Testis (tissue), 3 donors: ENCODE results near the gene COL9A3. TPM values are rescaled to one million over a fixed set of nuclear protein-coding genes. Genes with fewer than 3 reads are reported as not detected.

Experiments used
- DNase-seq: peaks from one replicate; pipeline ENCODE4 v3.0.0-alpha.2; 2019
- H3K27ac ChIP-seq, 2 donors: fragments of 200-600 bp; sonication (generic); one replicate each; pipeline ENCODE4 v1.5.1; 2019
- H3K27me3 ChIP-seq: fragments of 200-600 bp; sonication (generic); one replicate; pipeline ENCODE4 v1.5.1; 2019
- H3K36me3 ChIP-seq: fragments of 200-600 bp; sonication (generic); one replicate; pipeline ENCODE4 v1.5.1; 2017; ENCODE audit warnings: low read depth; ENCODE audit errors: missing control alignments
- H3K4me1 ChIP-seq: fragments of 200-600 bp; sonication (generic); one replicate; pipeline ENCODE4 v1.5.1; 2019
- H3K4me3 ChIP-seq, 2 donors: fragments of 200-600 bp; sonication (generic); one replicate each; pipeline ENCODE4 v1.5.1; 2017 to 2019
- H3K9me3 ChIP-seq: fragments of 200-600 bp; sonication (generic); one replicate; pipeline ENCODE4 v1.5.1; 2017
- CTCF ChIP-seq, 3 experiments: fragments of 450-650 bp in 2 of 3; fragments of 200-600 bp in 1 of 3; sonication (generic) in 1 of 3; IDR thresholded peaks; one replicate each; pipeline ENCODE4 v1.5.1; 2016 to 2019; ENCODE audit warnings: antibody characterized with exemption in 3 of 3, mild to moderate bottlenecking in 2 of 3, moderate library complexity in 1 of 3
- POLR2A ChIP-seq: fragments of 450-650 bp; IDR thresholded peaks from one replicate; pipeline ENCODE4 v1.6.1; 2017; ENCODE audit warnings: antibody characterized with exemption, mild to moderate bottlenecking, moderate library complexity
- WGBS, 2 donors: methylation state at CpG; one replicate each; pipeline ENCODE4 v1.1.5; 2018; 5-methylcytosine and 5-hydroxymethylcytosine counted together
- intact Hi-C: fragments of 100-400 bp; cut with DNase I; formaldehyde crosslinking; loops from one replicate; pipeline ENCODE4 v1.15.1; 2023; ENCODE audit warnings: low total_unique reads
- polyA plus RNA-seq: library from polyadenylated mRNA; stranded (reverse); fragments of 350-450 nt; fragmentation: Illumina TruSeq; extraction: RNeasy Lipid Tissue Mini Kit (QIAGEN cat#74804); gene quantifications from one replicate; pipeline ENCODE4 v1.2.3, GENCODE V29; 2014; ENCODE audit warnings: low read depth, low replicate concordance; ENCODE audit not compliant: insufficient read depth
- total RNA-seq, 2 donors: library from RNA; depleted of rRNA; stranded (reverse); fragments of >200 nt; gene quantifications; one replicate each; pipeline ENCODE4 v1.2.3, GENCODE V29; 2016

COL9A3 gene
- total and polyA plus RNA-seq, 3 donors from 2014 or later: 19.1 to 50.6 (median 21.3) TPM

DNA sequence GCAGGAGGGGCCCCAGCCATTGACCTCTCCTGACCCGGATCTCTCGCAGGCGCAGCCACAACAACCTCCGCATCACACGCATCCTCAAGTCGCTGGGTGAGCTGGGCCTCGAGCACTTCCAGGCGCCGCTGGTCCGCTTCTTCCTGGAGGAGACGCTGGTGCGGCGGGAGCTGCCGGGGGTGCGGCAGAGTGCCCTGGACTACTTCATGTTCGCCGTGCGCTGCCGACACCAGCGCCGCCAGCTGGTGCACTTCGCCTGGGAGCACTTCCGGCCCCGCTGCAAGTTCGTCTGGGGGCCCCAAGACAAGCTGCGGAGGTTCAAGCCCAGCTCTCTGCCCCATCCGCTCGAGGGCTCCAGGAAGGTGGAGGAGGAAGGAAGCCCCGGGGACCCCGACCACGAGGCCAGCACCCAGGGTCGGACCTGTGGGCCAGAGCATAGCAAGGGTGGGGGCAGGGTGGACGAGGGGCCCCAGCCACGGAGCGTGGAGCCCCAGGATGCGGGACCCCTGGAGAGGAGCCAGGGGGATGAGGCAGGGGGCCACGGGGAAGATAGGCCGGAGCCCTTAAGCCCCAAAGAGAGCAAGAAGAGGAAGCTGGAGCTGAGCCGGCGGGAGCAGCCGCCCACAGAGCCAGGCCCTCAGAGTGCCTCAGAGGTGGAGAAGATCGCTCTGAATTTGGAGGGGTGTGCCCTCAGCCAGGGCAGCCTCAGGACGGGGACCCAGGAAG is 4.5 kb upstream of the COL9A3 start:
- no peak for DNase-seq
- 87 to 88% methylated on average over 16 to 43 of the region's 43 CpGs for WGBS, 2 donors
- TF ChIP-seq POLR2A: no peak
- TF ChIP-seq CTCF (IDR thresholded peaks at IDR 0.05): no peak
- intact Hi-C loops: loop anchor here (10.0 kb wide), 1 partner anchor 148 kb away; no protein-coding TSS in a partner anchor
- H3K4me3 ChIP-seq: no peak overlapping the region
- H3K36me3 ChIP-seq: no peaks in the 10 kb centered on the region
- H3K27me3 ChIP-seq: no peaks in the 10 kb centered on the region
- peaks cover 14% of the 10 kb centered on the region for H3K4me1 ChIP-seq
- no peak overlapping the region for H3K27ac ChIP-seq
- no peaks in the 10 kb centered on the region for H3K9me3 ChIP-seq

GRCh38 chr20:62812907-62813200 is 4.0 kb upstream of the COL9A3 start:
- H3K9me3 ChIP-seq: no peaks in the 10 kb centered on the region
- H3K4me3 ChIP-seq: no peak overlapping the region
- no peak for DNase-seq
- intact Hi-C loops: loop anchor here (10.0 kb wide), 1 partner anchor 148 kb away; no protein-coding TSS in a partner anchor
- no peaks in the 10 kb centered on the region for H3K27me3 ChIP-seq
- 87 to 97% methylated on average over 7 to 8 of the region's 11 CpGs for WGBS, 2 donors
- TF ChIP-seq CTCF (IDR thresholded peaks at IDR 0.05): no peak
- no peak for TF ChIP-seq POLR2A
- H3K4me1 ChIP-seq: peaks cover 16% of the 10 kb centered on the region
- no peak overlapping the region for H3K27ac ChIP-seq
- H3K36me3 ChIP-seq: no peaks in the 10 kb centered on the region

DNA sequence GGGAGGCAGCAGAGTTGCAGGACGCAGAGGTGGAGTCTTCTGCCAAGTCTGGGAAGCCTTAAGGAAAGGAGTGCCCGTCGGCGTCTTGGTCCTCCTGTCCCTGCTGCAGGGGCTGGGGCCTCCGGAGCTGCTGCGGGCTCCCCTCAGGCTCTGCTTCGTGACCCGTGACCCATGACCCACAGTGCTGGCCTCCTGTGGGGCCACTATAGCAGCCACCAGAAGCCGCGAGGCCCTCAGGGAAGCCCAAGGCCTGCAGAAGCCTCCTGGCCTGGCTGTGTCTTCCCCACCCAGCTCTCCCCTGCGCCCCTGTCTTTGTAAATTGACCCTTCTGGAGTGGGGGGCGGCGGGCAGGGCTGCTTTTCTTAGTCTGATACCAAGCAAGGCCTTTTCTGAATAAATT is 3.3 kb upstream of the COL9A3 start:
- H3K27ac ChIP-seq: no peak overlapping the region

GRCh38 chr20:62814060-62814708 is 2.7 kb upstream of the COL9A3 start:
- Histone ChIP-seq H3K27me3 (no peaks in the 10 kb centered on the region), H3K36me3 (no peaks in the 10 kb centered on the region)
- intact Hi-C loops: loop anchor here (10.0 kb wide), 1 partner anchor 149 kb away; no protein-coding TSS in a partner anchor

More for the DNA sequence above, 3.3 kb upstream of the COL9A3 start:
- Histone ChIP-seq H3K4me3 (no peak overlapping the region), H3K4me1 (peaks cover 23% of the 10 kb centered on the region), H3K27me3 (no peaks in the 10 kb centered on the region), H3K9me3 (no peaks in the 10 kb centered on the region), H3K36me3 (no peaks in the 10 kb centered on the region)
- intact Hi-C loops: loop anchor here (10.0 kb wide), 1 partner anchor 149 kb away; no protein-coding TSS in a partner anchor
- TF ChIP-seq POLR2A (no peak), CTCF (IDR thresholded peaks at IDR 0.05) (no peak)
- WGBS, 2 donors: 82 to 88% methylated on average over 5 to 12 of the region's 13 CpGs
- DNase-seq: no peak

More at GRCh38 chr20:62814060-62814708, 2.7 kb upstream of the COL9A3 start:
- DNase-seq: no peak
- H3K27ac ChIP-seq: no peak overlapping the region
- H3K9me3 ChIP-seq: no peaks in the 10 kb centered on the region
- no peak for TF ChIP-seq POLR2A
- no peak for TF ChIP-seq CTCF (IDR thresholded peaks at IDR 0.05)
- no peak overlapping the region for H3K4me3 ChIP-seq
- peaks cover 29% of the 10 kb centered on the region for H3K4me1 ChIP-seq
- WGBS, 2 donors: 65 to 87% methylated on average over 2 to 11 of the region's 13 CpGs
